HK-2 (cell line): ENCODE results near the gene TRAF5.
"Not testable (repeated sequence)": the region's sequence is repeated elsewhere in the genome, so short reads cannot be mapped to it uniquely, and the experiment has no call there.

Experiments
- DNase-seq: peaks from one replicate; pipeline ENCODE4 v3.0.0-alpha.2; 2018; ENCODE audit not compliant: unreplicated experiment

TRAF5 gene

DNA sequence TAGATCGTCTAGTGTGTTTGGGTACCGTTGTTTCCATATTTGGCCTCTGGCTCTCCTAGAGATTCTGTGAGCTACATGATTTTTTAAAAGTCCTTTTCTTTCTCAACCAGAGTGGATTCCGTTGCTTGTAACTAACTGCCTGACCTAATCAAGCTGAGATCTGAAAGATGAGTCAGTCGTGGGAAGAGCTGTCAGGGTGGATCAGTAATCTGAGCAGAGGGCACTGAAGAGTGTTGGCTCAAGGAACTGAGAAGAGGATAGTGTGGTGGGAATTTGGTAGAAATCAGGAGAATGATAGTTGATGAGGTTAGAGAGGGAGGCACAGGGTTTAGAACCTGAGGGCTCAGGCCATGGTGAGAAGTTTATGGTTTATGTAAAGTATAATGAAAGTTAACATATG is 52.2 kb downstream of the TRAF5 start:
- peak; percentile 45 for DNase-seq

- no peak for DNase-seq
Measured at GRCh38 chr1:211379446-211379845, 52.8 kb downstream of the TRAF5 start.

- DNase-seq: no peak
Measured at GRCh38 chr1:211381481-211382181, 55.0 kb downstream of the TRAF5 start.

- DNase-seq: no peak
Measured at GRCh38 chr1:211382182-211382713, 55.6 kb downstream of the TRAF5 start.

- peak; percentile 97 for DNase-seq
Measured at GRCh38 chr1:211382714-211383480, 56.3 kb downstream of the TRAF5 start.

GRCh38 chr1:211384524-211384923 is 57.9 kb downstream of the TRAF5 start:
- DNase-seq: no peak

DNA sequence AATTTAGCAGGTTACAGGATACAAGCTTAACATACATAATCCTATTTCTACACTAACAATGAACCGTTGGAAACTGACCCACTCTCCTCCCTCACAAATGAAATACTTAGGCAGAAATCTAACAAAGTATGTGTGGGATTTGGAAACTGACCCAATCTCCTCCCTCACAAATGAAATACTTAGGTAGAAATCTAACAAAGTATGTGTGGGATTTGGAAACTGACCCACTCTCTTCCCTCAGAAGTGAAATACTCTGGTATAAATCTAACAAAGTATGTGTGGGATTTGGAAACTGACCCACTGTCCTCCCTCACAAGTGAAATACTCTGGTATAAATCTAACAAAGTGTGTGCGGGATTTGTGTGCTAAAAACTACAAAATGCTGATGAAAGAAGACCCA is 60.3 kb downstream of the TRAF5 start:
- no peak for DNase-seq

DNA sequence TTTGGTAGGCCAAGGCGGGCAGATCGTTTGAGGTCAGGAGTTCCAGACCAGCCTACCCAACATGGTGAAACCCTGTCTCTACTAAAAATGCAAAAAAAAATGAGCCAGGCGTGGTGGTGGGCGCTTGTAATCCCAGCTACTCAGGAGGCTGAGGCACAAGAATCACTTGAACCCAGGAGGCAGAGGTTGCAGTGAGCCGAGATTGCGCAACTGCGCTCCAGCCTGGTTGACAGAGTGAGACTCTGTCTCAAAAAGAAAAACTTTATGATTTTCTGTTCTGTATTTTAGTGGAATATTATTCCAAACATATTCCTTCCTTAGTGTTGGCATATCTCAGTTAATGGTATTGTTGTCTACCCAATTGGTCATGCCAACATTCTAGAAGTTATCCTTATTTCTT is 64.2 kb downstream of the TRAF5 start:
- DNase-seq: not testable (repeated sequence)

- DNase-seq: no peak
Measured at GRCh38 chr1:211393203-211393602, 66.6 kb downstream of the TRAF5 start.

DNA sequence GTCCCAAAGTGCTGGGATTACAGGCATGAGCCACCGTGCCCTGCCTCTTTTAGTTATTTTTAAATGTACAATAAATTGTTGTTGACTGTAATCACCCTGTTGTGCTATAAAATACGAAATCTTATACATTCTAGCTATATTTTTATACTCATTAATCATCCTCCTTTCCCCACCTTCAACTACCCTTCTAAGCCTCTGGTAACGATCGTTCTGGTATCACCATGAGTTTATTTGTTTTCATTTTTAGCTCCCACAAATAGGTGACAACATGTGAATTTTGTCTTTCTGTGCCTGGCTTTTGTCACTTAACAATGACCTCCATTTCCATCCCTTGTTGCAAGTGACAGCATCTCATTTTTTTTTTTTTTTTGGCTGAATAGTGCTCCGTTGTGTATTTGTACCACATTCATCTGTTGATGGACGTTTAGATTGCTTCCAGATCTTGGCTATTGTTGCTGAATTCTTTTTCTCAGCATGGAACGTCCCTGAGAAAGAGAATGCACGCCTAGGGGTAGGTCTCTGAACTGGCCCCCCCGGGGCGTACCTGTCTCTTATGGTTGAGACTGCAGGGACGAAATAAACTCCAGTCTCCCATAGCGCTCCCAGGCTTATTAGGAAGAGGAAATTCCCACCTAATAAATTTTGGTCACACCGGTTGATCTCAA is 71.8 kb downstream of the TRAF5 start:
- DNase-seq: not testable (repeated sequence)

GRCh38 chr1:211399851-211400393 is 73.3 kb downstream of the TRAF5 start:
- not testable (repeated sequence) for DNase-seq

- DNase-seq: not testable (repeated sequence)
Measured at GRCh38 chr1:211401751-211402150, 75.1 kb downstream of the TRAF5 start.

GRCh38 chr1:211406086-211406485 is 79.5 kb downstream of the TRAF5 start:
- DNase-seq: not testable (repeated sequence)

GRCh38 chr1:211407749-211408148 is 81.1 kb downstream of the TRAF5 start:
- not testable (repeated sequence) for DNase-seq

DNA sequence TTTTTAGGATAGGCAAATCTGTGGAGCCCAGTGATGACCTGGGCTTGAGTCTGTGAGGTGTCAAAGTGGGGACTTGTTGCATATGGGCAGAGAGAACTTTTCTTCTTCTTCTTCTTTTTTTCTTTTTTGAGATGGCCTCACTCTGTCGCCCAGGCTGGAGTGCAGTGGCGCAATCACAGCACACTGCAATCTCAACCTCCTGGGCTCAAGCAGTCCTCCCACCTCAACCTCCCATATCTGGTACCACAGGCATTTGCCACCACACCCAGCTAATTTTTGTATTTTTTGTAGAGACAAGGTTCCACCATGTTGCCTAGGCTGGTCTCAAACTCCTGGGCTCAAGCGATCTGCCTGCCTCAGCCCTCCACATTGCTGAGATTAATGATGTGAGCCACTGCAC is 85.0 kb downstream of the TRAF5 start:
- DNase-seq: no peak

DNA sequence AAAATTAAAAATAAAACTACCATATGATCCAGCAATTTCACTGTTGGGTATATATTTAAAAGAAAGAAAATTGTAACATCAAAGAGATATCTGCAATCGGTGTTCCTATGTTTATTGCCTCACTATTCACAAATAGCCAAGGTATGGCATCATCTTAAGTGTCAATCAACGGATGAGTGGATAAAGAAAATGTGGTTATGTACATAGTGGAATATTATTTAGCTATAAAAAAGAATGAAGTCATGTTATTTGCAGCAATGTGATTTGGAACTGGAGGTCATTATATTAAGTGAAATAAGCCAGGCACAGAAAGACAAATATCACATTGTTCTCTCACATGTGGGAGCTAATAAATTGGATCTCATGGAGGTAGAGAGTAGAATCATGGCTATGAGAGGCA is 89.1 kb downstream of the TRAF5 start:
- no peak for DNase-seq

DNA sequence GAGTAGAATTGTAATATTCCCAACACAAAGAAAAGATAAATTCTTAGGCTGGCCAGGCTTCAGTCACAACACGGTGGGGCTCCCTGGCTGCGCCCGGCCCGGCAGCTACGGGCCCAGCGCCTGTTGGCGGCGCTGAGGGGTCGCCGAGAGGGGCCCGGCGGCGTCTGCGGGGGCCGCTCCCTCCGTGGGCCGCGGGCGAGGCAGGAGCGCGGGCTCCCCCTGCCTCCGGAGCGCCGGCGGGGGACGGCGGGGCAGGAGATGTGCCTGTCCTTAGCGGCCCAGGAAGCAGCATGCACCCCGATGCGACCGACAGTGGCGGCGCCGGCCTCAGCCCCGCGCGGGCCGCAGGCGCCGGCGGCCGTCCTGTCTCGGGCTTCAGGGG is 89.6 kb downstream of the TRAF5 start:
- peak; percentile 55 for DNase-seq

DNA sequence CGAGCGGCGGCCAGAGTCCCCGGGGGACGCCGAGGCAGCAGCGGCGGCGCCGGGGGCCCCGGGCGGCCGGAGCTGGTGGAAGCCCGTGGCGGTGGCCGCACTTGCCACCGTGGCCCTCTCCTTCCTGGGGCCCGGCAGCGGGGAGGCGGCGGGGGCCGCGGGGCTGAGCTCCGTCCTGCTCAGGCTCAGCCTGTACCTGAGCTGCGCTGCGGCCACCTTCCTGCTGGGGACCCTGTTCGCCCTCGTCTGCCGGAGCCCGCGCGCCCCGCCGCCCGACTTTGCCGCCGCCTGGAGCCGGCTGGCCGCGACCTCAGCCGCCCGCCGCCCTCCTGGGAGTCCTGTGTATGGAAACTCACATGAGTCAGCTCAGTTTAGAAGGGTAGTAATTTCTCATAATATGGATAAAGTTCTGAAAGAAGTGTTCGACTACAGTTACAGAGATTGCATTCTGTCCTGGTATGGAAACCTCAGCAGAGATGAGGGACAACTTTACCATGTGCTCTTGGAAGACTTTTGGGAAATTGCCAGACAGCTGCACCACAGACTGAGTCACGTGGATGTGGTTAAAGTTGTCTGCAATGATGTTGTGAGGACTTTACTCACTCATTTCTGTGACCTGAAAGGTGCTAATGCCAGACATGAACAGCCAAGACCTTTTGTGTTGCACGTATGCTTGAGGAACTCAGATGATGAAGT is 90.1 kb downstream of the TRAF5 start:
- peak; percentile 73 for DNase-seq

DNA sequence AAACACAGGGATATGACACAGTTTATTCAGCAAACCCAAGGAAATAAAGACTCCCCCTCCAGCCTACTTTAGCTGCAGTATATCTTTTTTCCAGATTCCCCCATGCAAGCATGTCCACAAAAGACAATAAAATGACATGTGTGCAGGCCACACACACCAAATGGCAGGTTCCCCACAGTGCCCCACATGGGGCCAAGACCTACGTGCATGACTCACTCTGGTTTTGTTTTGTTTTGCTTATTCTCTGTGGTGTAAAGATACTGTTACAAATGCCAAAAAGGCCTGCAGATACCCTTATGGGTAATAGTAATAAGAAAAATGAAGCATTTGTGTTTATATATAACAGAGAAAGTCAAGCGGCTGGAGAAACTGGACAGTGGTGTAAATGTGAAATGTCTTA is 93.8 kb downstream of the TRAF5 start:
- DNase-seq: no peak

DNA sequence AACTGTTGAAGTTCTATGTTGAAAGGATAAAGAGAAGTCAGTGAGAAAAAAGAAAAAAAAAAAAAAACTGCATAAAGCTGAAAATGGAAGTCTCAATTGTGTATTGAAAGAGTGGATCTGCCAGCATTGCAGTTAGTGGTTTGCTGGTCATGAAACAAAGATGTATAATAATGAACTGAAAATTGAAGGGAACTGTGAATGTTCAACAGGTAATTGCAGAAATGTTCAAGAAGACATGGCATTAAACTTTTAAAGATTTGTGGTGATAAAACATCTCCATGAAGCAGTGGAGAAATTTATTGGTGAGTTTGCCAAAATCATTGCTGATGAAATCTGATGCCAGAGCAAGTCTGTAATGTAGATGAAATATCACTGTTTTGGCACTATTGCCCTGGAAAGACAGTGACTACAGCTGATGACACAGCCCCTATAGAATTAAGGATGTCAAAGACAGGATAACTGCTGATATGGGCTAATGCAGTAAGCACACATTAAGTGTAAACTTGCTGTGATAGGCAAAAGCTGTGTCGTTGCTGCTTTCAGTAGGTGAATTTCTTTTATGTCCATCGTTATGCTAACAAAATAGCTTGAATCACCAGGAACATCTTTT is 94.3 kb downstream of the TRAF5 start:
- no peak for DNase-seq

GRCh38 chr1:211424018-211424417 is 97.4 kb downstream of the TRAF5 start:
- no peak for DNase-seq
